RWPE2 (cell line): ENCODE measurements around the gene PRADC1.

Source experiments
- ATAC-seq: fragments of 200-7000 bp; cut with Tn5 transposase; 3 replicates; pipeline ENCODE4 v1.9.1; 2021; ENCODE audit warnings: low read depth
- DNase-seq: peaks from one replicate; pipeline ENCODE4 v3.0.0-alpha.2; 2020; ENCODE audit warnings: low spot score
- H3K27ac ChIP-seq: fragments of 450-650 bp; 2 replicates; pipeline ENCODE4 v1.5.1; 2017; ENCODE audit warnings: mild to moderate bottlenecking; ENCODE audit not compliant: poor library complexity, severe bottlenecking
- H3K27me3 ChIP-seq: fragments of 250-450 bp; sonication (Bioruptor Pico); 2 replicates; pipeline ENCODE4 v1.5.1; 2021; ENCODE audit warnings: mild to moderate bottlenecking, moderate library complexity; ENCODE audit not compliant: insufficient read depth, poor library complexity, severe bottlenecking
- H3K36me3 ChIP-seq: fragments of 250-450 bp; sonication (Bioruptor Pico); 2 replicates; pipeline ENCODE4 v1.5.1; 2020; ENCODE audit warnings: low read depth, mild to moderate bottlenecking, moderate library complexity
- H3K4me1 ChIP-seq: fragments of 250-450 bp; sonication (Bioruptor Pico); 2 replicates; pipeline ENCODE4 v1.5.1; 2021; ENCODE audit warnings: mild to moderate bottlenecking, moderate library complexity; ENCODE audit not compliant: insufficient read depth, poor library complexity, severe bottlenecking
- H3K4me3 ChIP-seq: fragments of 250-450 bp; sonication (Bioruptor Pico); 2 replicates; pipeline ENCODE4 v1.5.1; 2021; ENCODE audit warnings: mild to moderate bottlenecking, moderate library complexity; ENCODE audit not compliant: severe bottlenecking
- H3K9me3 ChIP-seq: fragments of 250-450 bp; sonication (Bioruptor Pico); 2 replicates; pipeline ENCODE4 v1.5.1; 2021; ENCODE audit warnings: mild to moderate bottlenecking, moderate library complexity; ENCODE audit not compliant: severe bottlenecking
- TF ChIP-seq, protein P1 (sequence below): fragments of 450-650 bp; IDR thresholded peaks from one replicate; pipeline ENCODE4 v1.5.1; 2017; ENCODE audit warnings: mild to moderate bottlenecking, moderate library complexity; ENCODE audit not compliant: poor library complexity, severe bottlenecking

The PRADC1 gene

DNA sequence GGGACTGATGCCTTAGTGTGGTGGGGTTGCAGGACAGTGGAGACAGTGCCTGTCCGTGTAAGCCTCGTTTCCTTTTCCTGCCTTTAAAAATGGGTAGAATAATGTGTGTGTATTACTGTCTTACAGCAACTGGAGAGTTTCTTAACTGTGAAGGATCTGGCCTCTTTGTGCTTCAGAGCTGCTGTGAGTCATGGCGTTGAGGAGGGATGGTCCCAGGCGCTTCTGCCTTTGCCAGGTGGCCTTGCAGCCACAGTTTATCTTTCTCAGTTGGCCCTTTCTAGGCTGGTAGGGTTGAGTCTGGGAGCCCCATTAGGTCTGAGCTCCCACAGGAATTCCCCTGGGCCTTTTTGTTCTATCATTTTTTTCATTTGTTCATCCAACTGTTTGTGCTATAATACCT lies 9.2 kb downstream of the PRADC1 start:
- no peaks in the 10 kb centered on the region for H3K27me3 ChIP-seq
- TF ChIP-seq, protein P1, sequence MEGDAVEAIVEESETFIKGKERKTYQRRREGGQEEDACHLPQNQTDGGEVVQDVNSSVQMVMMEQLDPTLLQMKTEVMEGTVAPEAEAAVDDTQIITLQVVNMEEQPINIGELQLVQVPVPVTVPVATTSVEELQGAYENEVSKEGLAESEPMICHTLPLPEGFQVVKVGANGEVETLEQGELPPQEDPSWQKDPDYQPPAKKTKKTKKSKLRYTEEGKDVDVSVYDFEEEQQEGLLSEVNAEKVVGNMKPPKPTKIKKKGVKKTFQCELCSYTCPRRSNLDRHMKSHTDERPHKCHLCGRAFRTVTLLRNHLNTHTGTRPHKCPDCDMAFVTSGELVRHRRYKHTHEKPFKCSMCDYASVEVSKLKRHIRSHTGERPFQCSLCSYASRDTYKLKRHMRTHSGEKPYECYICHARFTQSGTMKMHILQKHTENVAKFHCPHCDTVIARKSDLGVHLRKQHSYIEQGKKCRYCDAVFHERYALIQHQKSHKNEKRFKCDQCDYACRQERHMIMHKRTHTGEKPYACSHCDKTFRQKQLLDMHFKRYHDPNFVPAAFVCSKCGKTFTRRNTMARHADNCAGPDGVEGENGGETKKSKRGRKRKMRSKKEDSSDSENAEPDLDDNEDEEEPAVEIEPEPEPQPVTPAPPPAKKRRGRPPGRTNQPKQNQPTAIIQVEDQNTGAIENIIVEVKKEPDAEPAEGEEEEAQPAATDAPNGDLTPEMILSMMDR, result no peak
- no peaks in the 10 kb centered on the region for H3K9me3 ChIP-seq
- H3K4me3 ChIP-seq, result no peak overlapping the region
- no peak overlapping the region for H3K27ac ChIP-seq
- DNase-seq, result no peak
- ATAC-seq, result no peak
- no peaks in the 10 kb centered on the region for H3K4me1 ChIP-seq
- H3K36me3 ChIP-seq, result peaks cover 26% of the 10 kb centered on the region

DNA sequence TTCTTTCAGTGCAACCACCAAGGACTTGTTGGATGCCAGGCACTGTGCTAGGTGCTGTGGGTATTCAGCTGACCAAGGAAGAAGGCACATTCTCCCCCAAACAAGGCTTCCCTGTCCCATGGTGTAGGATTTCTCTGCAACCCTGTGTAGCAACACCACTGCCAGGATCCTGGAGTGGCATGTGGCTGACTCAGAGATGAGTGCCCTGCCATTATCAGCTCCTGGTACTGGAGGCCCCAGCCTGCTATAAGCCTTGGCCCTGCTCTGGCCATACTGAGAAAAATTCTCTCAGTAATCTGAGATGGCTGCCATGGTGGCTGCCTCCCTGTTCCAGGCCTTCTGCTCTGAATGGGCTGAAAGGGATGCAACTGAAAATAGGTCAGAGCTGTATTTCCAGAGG lies 14.7 kb downstream of the PRADC1 start:
- Histone ChIP-seq H3K36me3 (peaks cover 23% of the 10 kb centered on the region; the same call in 1 of the 2 replicates), H3K4me3 (no peak overlapping the region), H3K9me3 (no peaks in the 10 kb centered on the region), H3K4me1 (peaks cover 7% of the 10 kb centered on the region), H3K27ac (no peak overlapping the region), H3K27me3 (no peaks in the 10 kb centered on the region)
- DNase-seq, result no peak
- peak; percentile 62 for ATAC-seq
- TF ChIP-seq, protein P1, result no peak

DNA sequence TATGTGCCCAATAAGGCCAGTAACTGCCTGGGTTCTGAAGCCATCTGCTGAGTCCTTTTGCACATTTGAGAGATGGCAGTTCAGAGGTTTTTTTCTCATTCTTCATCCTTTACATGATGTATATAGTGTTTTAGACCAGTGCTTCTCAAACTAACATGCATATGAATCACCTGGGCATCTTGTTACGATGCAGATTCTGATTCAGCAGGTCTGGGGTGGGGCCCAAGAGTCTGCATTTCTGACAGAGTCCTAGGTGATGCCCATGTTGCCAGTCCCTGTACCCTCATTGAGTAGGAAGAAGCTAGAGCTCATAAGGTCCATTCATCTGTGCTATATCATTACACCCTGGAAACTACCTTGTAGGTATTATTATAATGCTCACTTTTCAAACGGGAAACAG lies 15.2 kb downstream of the PRADC1 start:
- DNase-seq (no peak), ATAC-seq (no peak)
- H3K9me3 ChIP-seq, result no peaks in the 10 kb centered on the region
- no peaks in the 10 kb centered on the region for H3K27me3 ChIP-seq
- no peak overlapping the region for H3K4me3 ChIP-seq
- no peak overlapping the region for H3K27ac ChIP-seq
- H3K4me1 ChIP-seq, result peaks cover 7% of the 10 kb centered on the region
- peaks cover 21% of the 10 kb centered on the region; the same call in 1 of the 2 replicates for H3K36me3 ChIP-seq
- TF ChIP-seq, protein P1, result no peak

DNA sequence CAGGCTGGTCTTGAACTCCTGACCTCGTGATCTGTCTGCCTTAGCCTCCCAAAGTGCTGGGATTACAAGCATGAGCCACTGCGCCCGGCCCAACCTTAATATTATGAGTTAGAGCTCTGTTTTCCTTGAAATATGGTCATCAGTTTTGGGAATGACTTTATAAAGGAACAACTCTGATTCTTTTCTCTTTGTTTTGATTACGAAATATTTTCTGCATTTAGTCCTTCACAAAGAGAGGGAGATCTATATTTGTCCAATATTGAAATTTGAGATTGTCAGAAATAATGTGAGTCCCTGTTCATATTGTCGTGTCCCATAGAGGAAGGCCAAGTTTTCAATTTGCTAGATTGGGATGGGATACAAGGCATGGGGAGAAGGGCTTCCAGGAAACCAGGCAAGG lies 15.9 kb downstream of the PRADC1 start:
- H3K4me3 ChIP-seq, result no peak overlapping the region
- TF ChIP-seq, protein P1, result no peak
- H3K27ac ChIP-seq, result no peak overlapping the region
- H3K36me3 ChIP-seq, result peaks cover 21% of the 10 kb centered on the region; the same call in 1 of the 2 replicates
- H3K9me3 ChIP-seq, result no peaks in the 10 kb centered on the region
- no peak for DNase-seq
- H3K4me1 ChIP-seq, result peaks cover 7% of the 10 kb centered on the region
- H3K27me3 ChIP-seq, result no peaks in the 10 kb centered on the region
- ATAC-seq, result no peak

DNA sequence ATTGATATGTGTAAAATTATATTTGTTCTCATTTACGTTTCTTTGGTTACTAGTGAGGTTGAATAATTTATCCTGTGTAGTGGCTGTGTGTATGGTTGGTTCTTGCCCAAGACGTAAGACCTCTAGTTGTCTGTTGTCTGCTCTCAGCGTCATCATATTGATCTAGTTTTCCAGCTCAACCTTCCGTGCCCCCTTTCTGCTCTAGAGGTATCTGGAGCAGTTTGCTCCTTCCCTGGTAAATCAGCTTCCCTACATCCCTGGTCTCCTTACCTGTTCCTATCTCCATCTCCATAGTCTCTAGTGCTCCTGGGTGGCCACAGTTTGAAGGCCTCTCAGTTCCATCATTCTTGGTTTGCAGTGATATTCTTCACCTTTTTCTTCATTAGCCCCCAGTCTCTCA lies 17.8 kb downstream of the PRADC1 start:
- Histone ChIP-seq H3K4me3 (peak overlapping the region; percentile 95), H3K4me1 (peaks cover 7% of the 10 kb centered on the region), H3K36me3 (0 out of 2 replicates have a peak, but pooled peaks cover 6% of the 10 kb centered on the region), H3K9me3 (no peaks in the 10 kb centered on the region), H3K27ac (no peak overlapping the region), H3K27me3 (no peaks in the 10 kb centered on the region)
- no peak for ATAC-seq
- no peak for DNase-seq
- TF ChIP-seq, protein P1, result no peak
